Peyer's patch (tissue), 4 donors: ENCODE measurements around the gene DCDC2.

Source experiments
- CTCF ChIP-seq, 6 experiments: fragments of 450-650 bp in 4 of 6; fragments of 200-600 bp in 2 of 6; sonication (generic) in 1 of 6; IDR thresholded peaks; one replicate each; pipeline ENCODE4 v1.5.1; 2017 to 2019; ENCODE audit warnings: antibody characterized with exemption in 6 of 6, mild to moderate bottlenecking in 3 of 6, moderate library complexity in 1 of 6
- POLR2A ChIP-seq, 2 donors: fragments of 450-650 bp; IDR thresholded peaks; one replicate each; pipeline ENCODE4 v1.5.1; 2017; ENCODE audit warnings: antibody characterized with exemption in 2 of 2, mild to moderate bottlenecking in 2 of 2, moderate library complexity in 2 of 2

DNA sequence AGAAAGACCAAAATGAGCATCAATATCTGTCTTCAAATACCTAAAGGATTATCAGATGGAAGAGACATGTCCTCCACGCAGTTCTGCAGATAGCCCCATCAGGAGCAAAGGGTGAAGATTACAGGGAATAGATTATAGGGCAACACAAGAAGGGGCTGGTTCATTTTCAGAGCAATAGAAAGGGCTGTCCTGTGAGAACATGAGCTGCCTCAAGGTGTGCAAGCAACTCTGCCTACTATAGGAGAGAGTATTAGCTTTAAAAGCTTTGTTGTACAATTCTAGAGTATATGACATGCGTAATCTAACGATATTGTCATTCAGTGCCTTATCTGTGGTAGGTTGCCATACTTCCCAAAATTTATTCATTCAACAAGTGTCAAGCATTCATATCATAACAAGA, 119.2 kb downstream of the DCDC2 start:
- TF ChIP-seq POLR2A (IDR thresholded peaks at IDR 0.05) (no peak), CTCF (IDR thresholded peaks at IDR 0.05) (no peak)
